Fibroblast of villous mesenchyme (primary cell): ENCODE data around the gene CES3. TPM values are rescaled to one million over a fixed set of nuclear protein-coding genes. Genes with fewer than 3 reads are reported as not detected.
"Not testable (repeated sequence)": the region's sequence is repeated elsewhere in the genome, so short reads cannot be mapped to it uniquely, and the experiment has no call there.

Experiments
- DNase-seq: peaks from one replicate; pipeline ENCODE4 v3.0.0-alpha.2; 2010; ENCODE audit warnings: low read depth
- H3K4me3 ChIP-seq: 2 replicates; pipeline ENCODE4 v1.5.1; 2011; ENCODE audit warnings: low read depth, mild to moderate bottlenecking, low read length
- CTCF ChIP-seq: IDR thresholded peaks from 2 replicates; pipeline ENCODE4 v1.5.1; 2012; ENCODE audit warnings: low read depth, mild to moderate bottlenecking, low read length; ENCODE audit not compliant: insufficient read depth
- total RNA-seq: library from RNA; depleted of rRNA; stranded (reverse); fragments of >200 nt; gene quantifications from 2 replicates; pipeline ENCODE4 v1.2.3, GENCODE V29; 2012

The CES3 gene
- total RNA-seq, 1 donor = not detected

GRCh38 chr16:66970775-66971720 is 10.0 kb downstream of the CES3 start:
- TF ChIP-seq CTCF = no peak
- H3K4me3 ChIP-seq = no peak overlapping the region
- DNase-seq = no peak

- H3K4me3 ChIP-seq = no peak overlapping the region
- no peak for DNase-seq
- TF ChIP-seq CTCF = no peak
Measured at GRCh38 chr16:66972983-66973382, 11.9 kb downstream of the CES3 start.

GRCh38 chr16:66973716-66974115 is 12.7 kb downstream of the CES3 start:
- TF ChIP-seq CTCF = no peak
- H3K4me3 ChIP-seq = no peak overlapping the region
- DNase-seq = no peak

- not testable (repeated sequence) for H3K4me3 ChIP-seq, DNase-seq
Measured at GRCh38 chr16:66974156-66974931, 13.3 kb downstream of the CES3 start.

- not testable (repeated sequence) for DNase-seq, H3K4me3 ChIP-seq
Measured at GRCh38 chr16:66974932-66975246, 13.8 kb downstream of the CES3 start.

- DNase-seq = no peak
- TF ChIP-seq CTCF = no peak
- H3K4me3 ChIP-seq = no peak overlapping the region
Measured at GRCh38 chr16:66975302-66975893, 14.3 kb downstream of the CES3 start.

GRCh38 chr16:66976746-66977145 is 15.7 kb downstream of the CES3 start:
- TF ChIP-seq CTCF = no peak
- DNase-seq = peak; percentile 63
- H3K4me3 ChIP-seq = no peak overlapping the region
